T-cell (primary cell): ENCODE data around the gene POLG. TPM values are rescaled to one million over a fixed set of nuclear protein-coding genes. Genes with fewer than 3 reads are reported as not detected.
A peak's percentile ranks its signal among the peaks of the same experiment; 100 is the strongest.

Source experiments
- ATAC-seq, 4 experiments: fragments of 200-7000 bp in 3 of 4; fragments of 150-1000 bp in 1 of 4; cut with Tn5 transposase; replicated peaks in 1 of 4; 1 replicate in 3 of 4; 2 replicates in 1 of 4; pipeline ENCODE4 v1.10.0; 2021; ENCODE audit warnings: moderate library complexity in 3 of 4, mild to moderate bottlenecking in 2 of 4, moderate number of reproducible peaks in 1 of 4
- CTCF ChIA-PET, 2 donors: fragments of 300-600 bp; sonication (Branson Sonifier 250); formaldehyde crosslinking; loops; one replicate each; lab custom pipeline; 2022; ENCODE audit warnings: antibody characterized with exemption in 2 of 2; lab: Charles Lee
- POLR2A ChIA-PET, 2 donors: fragments of 300-600 bp; sonication (Branson Sonifier 250); formaldehyde crosslinking; loops; one replicate each; lab custom pipeline; 2022; ENCODE audit warnings: antibody characterized with exemption in 2 of 2; lab: Charles Lee
- DNase-seq, 35 experiments: peaks; one replicate each; pipeline versions ENCODE4 v3.0.0 to v3.0.0-alpha.2; 2013 to 2023
- H3K27ac ChIP-seq: one replicate; pipeline ENCODE4 v1.5.1; 2013; ENCODE audit warnings: low read length
- H3K27me3 ChIP-seq, 2 experiments: replicated peaks in 1 of 2; 1 replicate in 1 of 2; 2 replicates in 1 of 2; pipeline versions ENCODE4 v1.6.1 to v1.7.0; 2013; ENCODE audit warnings: low read length in 1 of 2, mixed read lengths in 1 of 2; ENCODE audit not compliant: control insufficient read depth in 2 of 2, insufficient read depth in 2 of 2; ENCODE audit errors: extremely low read depth in 1 of 2
- H3K36me3 ChIP-seq, 2 donors: 1 replicate in 1 of 2; 2 replicates in 1 of 2; pipeline versions ENCODE4 v1.6.1 to v1.7.0; 2013; ENCODE audit warnings: low read length in 1 of 2; ENCODE audit not compliant: control insufficient read depth in 2 of 2, insufficient read depth in 1 of 2; ENCODE audit errors: extremely low read depth in 1 of 2
- H3K4me1 ChIP-seq, 2 experiments: 1 replicate in 1 of 2; 2 replicates in 1 of 2; pipeline versions ENCODE4 v1.6.1 to v1.7.0; 2013; ENCODE audit warnings: low read length in 2 of 2, mixed read lengths in 1 of 2; ENCODE audit not compliant: insufficient read depth in 2 of 2, control insufficient read depth in 1 of 2; ENCODE audit errors: extremely low read depth in 1 of 2
- H3K4me3 ChIP-seq, 2 donors: 1 replicate in 1 of 2; 2 replicates in 1 of 2; pipeline versions ENCODE4 v1.5.1 to v1.7.0; 2013; ENCODE audit warnings: mild to moderate bottlenecking in 2 of 2, low read length in 1 of 2, moderate library complexity in 1 of 2; ENCODE audit not compliant: control insufficient read depth in 1 of 2; ENCODE audit errors: extremely low read depth in 1 of 2
- H3K9me3 ChIP-seq: 2 replicates; pipeline ENCODE4 v1.7.0; 2013
- H3K27ac Mint-ChIP-seq, 2 donors: one replicate each; pipeline ENCODE4 v1.8.0; 2020 to 2021; ENCODE audit warnings: mild to moderate bottlenecking in 2 of 2, mixed read lengths in 2 of 2
- H3K27me3 Mint-ChIP-seq, 2 donors: one replicate each; pipeline ENCODE4 v1.8.0; 2021 to 2022; ENCODE audit warnings: mixed read lengths in 2 of 2
- H3K36me3 Mint-ChIP-seq: one replicate; pipeline ENCODE4 v1.8.0; 2021; ENCODE audit warnings: mixed read lengths
- H3K4me1 Mint-ChIP-seq, 3 donors: one replicate each; pipeline ENCODE4 v1.8.0; 2020 to 2022; ENCODE audit warnings: mixed read lengths in 3 of 3, mild to moderate bottlenecking in 1 of 3
- H3K4me3 Mint-ChIP-seq, 3 donors: one replicate each; pipeline ENCODE4 v1.8.0; 2020 to 2022; ENCODE audit warnings: mild to moderate bottlenecking in 3 of 3, mixed read lengths in 3 of 3, moderate library complexity in 3 of 3
- H3K9me3 Mint-ChIP-seq, 3 donors: one replicate each; pipeline ENCODE4 v1.8.0; 2020 to 2022; ENCODE audit warnings: mixed read lengths in 3 of 3
- WGBS: methylation state at CpG from one replicate; pipeline ENCODE4 v1.1.5; 2013; ENCODE audit warnings: missing lambda C conversion rate; ENCODE audit not compliant: insufficient coverage; 5-methylcytosine and 5-hydroxymethylcytosine counted together
- total RNA-seq, 35 experiments: library from RNA in 6 of 35; stranded (reverse) in 6 of 35; fragments of 120-200 nt in 1 of 35; gene quantifications; one replicate each; pipeline versions ENCODE4 v1.2.1 to v1.2.4 and lab custom pipeline; 2013 to 2026

The POLG gene
- total RNA-seq, 5 donors from 2014 or later (not counting 1 experiment from before 2014, with no cell fraction given), result 136 to 171 (median 165) TPM

GRCh38 chr15:89328398-89329254 lies 6.0 kb downstream of the POLG start:
- Histone ChIP-seq H3K4me1 (peaks cover 34 to 56% of the 10 kb centered on the region in 2 experiments), H3K27ac (no peak overlapping the region), H3K9me3 (no peaks in the 10 kb centered on the region), H3K4me3 (no peak overlapping the region), H3K36me3 (peaks cover 36 to 96% of the 10 kb centered on the region in 2 donors), H3K27me3 (no peaks in the 10 kb centered on the region)
- peak in 1 of 35 experiments; percentile 22 for DNase-seq
- Mint-ChIP-seq H3K9me3 (no peaks in the 10 kb centered on the region), H3K27ac (peak overlapping the region; percentile 37 to 46), H3K27me3 (no peaks in the 10 kb centered on the region), H3K36me3 (peaks cover 73% of the 10 kb centered on the region), H3K4me1 (peaks cover 46 to 53% (median 48%) of the 10 kb centered on the region in 3 donors), H3K4me3 (peak overlapping the region in 1 of 3 donors; percentile 70)
- ChIA-PET POLR2A (interaction anchor here in 1 of 2 donors (0.5 kb wide), 1 partner anchor 433 kb away, joined by 5 read pairs; no protein-coding TSS in a partner anchor), CTCF (no interaction called here)
- 100% methylated on average over 9 of the region's 13 CpGs for WGBS
- ATAC-seq, result no peak

GRCh38 chr15:89327113-89327512 lies 7.5 kb downstream of the POLG start:
- H3K27ac Mint-ChIP-seq, result no peak overlapping the region
- H3K4me1 Mint-ChIP-seq, result peaks cover 37 to 47% (median 41%) of the 10 kb centered on the region in 3 donors
- no peaks in the 10 kb centered on the region for H3K27me3 ChIP-seq
- H3K4me3 Mint-ChIP-seq, result no peak overlapping the region
- 98% methylated on average over 5 of the region's 6 CpGs for WGBS
- H3K9me3 ChIP-seq, result no peaks in the 10 kb centered on the region
- H3K36me3 ChIP-seq, result peaks cover 44 to 100% of the 10 kb centered on the region in 2 donors
- no peak for DNase-seq
- ChIA-PET POLR2A (no interaction called here), CTCF (interaction anchor here in 1 of 2 donors (0.5 kb wide), 1 partner anchor 32 kb away, joined by 7 read pairs; no protein-coding TSS in a partner anchor)
- peaks cover 24 to 41% of the 10 kb centered on the region in 2 experiments for H3K4me1 ChIP-seq
- no peak overlapping the region for H3K4me3 ChIP-seq
- H3K27ac ChIP-seq, result no peak overlapping the region
- no peak for ATAC-seq
- H3K27me3 Mint-ChIP-seq, result no peaks in the 10 kb centered on the region
- peaks cover 76% of the 10 kb centered on the region for H3K36me3 Mint-ChIP-seq
- H3K9me3 Mint-ChIP-seq, result no peaks in the 10 kb centered on the region

GRCh38 chr15:89326316-89326715 lies 8.3 kb downstream of the POLG start:
- H3K4me1 ChIP-seq, result peaks cover 16 to 33% of the 10 kb centered on the region in 2 experiments
- Mint-ChIP-seq H3K27ac (no peak overlapping the region), H3K36me3 (peaks cover 76% of the 10 kb centered on the region), H3K27me3 (no peaks in the 10 kb centered on the region), H3K4me3 (no peak overlapping the region), H3K9me3 (no peaks in the 10 kb centered on the region), H3K4me1 (peaks cover 29 to 39% (median 33%) of the 10 kb centered on the region in 3 donors)
- WGBS, result 93% methylated on average over 3 of the region's 6 CpGs
- H3K27me3 ChIP-seq, result no peaks in the 10 kb centered on the region
- H3K4me3 ChIP-seq, result no peak overlapping the region
- H3K36me3 ChIP-seq, result peaks cover 46 to 100% of the 10 kb centered on the region in 2 donors
- DNase-seq, result no peak
- H3K9me3 ChIP-seq, result no peaks in the 10 kb centered on the region
- H3K27ac ChIP-seq, result no peak overlapping the region
- ChIA-PET CTCF (no interaction called here), POLR2A (no interaction called here)
- ATAC-seq, result no peak

GRCh38 chr15:89325039-89325803 lies 9.4 kb downstream of the POLG start:
- Mint-ChIP-seq H3K9me3 (no peaks in the 10 kb centered on the region), H3K4me3 (no peak overlapping the region), H3K27me3 (no peaks in the 10 kb centered on the region), H3K4me1 (peaks cover 22 to 28% (median 22%) of the 10 kb centered on the region in 3 donors), H3K27ac (peak overlapping the region; percentile 31 to 34), H3K36me3 (peaks cover 71% of the 10 kb centered on the region)
- no peak for ATAC-seq
- no peak overlapping the region for H3K27ac ChIP-seq
- 90% methylated on average over 3 of the region's 11 CpGs for WGBS
- H3K4me1 ChIP-seq, result peaks cover 7 to 22% of the 10 kb centered on the region in 2 experiments
- H3K36me3 ChIP-seq, result peaks cover 48 to 100% of the 10 kb centered on the region in 2 donors
- CTCF ChIA-PET, result no interaction called here
- no peak for DNase-seq
- H3K27me3 ChIP-seq, result no peaks in the 10 kb centered on the region
- H3K4me3 ChIP-seq, result no peak overlapping the region
- H3K9me3 ChIP-seq, result no peaks in the 10 kb centered on the region
- POLR2A ChIA-PET, result no interaction called here

GRCh38 chr15:89323825-89324224 lies 10.8 kb downstream of the POLG start:
- 93% methylated on average over 6 of the region's 6 CpGs for WGBS
- Mint-ChIP-seq H3K36me3 (peaks cover 71% of the 10 kb centered on the region), H3K27ac (no peak overlapping the region), H3K4me3 (no peak overlapping the region), H3K4me1 (peaks cover 11 to 23% (median 21%) of the 10 kb centered on the region in 3 donors), H3K27me3 (no peaks in the 10 kb centered on the region), H3K9me3 (no peaks in the 10 kb centered on the region)
- Histone ChIP-seq H3K4me3 (no peak overlapping the region), H3K27ac (no peak overlapping the region), H3K36me3 (peaks cover 52 to 100% of the 10 kb centered on the region in 2 donors), H3K27me3 (no peaks in the 10 kb centered on the region), H3K4me1 (peaks cover 0 to 8% of the 10 kb centered on the region in 2 experiments), H3K9me3 (no peaks in the 10 kb centered on the region)
- no peak for DNase-seq
- POLR2A ChIA-PET, result no interaction called here
- no peak for ATAC-seq
- CTCF ChIA-PET, result no interaction called here

GRCh38 chr15:89322822-89323221 lies 11.8 kb downstream of the POLG start:
- H3K36me3 ChIP-seq, result peaks cover 44 to 100% of the 10 kb centered on the region in 2 donors
- no peak overlapping the region for H3K4me3 Mint-ChIP-seq
- peaks cover 7 to 23% (median 14%) of the 10 kb centered on the region in 3 donors for H3K4me1 Mint-ChIP-seq
- whole genome bisulfite sequencing, result 97% methylated on average over 14 of the region's 15 CpGs
- peaks cover 68% of the 10 kb centered on the region for H3K36me3 Mint-ChIP-seq
- H3K27me3 Mint-ChIP-seq, result no peaks in the 10 kb centered on the region
- peak overlapping the region in 1 of 2 donors; percentile 29 for H3K27ac Mint-ChIP-seq
- H3K9me3 Mint-ChIP-seq, result no peaks in the 10 kb centered on the region
- H3K4me1 ChIP-seq, result no peaks in the 10 kb centered on the region
- H3K27me3 ChIP-seq, result no peaks in the 10 kb centered on the region
- DNase-seq, result no peak
- H3K9me3 ChIP-seq, result no peaks in the 10 kb centered on the region
- H3K27ac ChIP-seq, result no peak overlapping the region
- ChIA-PET POLR2A (interaction anchor here in 1 of 2 donors (0.6 kb wide), 1 partner anchor 228 kb away, joined by 3 read pairs; no protein-coding TSS in a partner anchor), CTCF (no interaction called here)
- ATAC-seq, result no peak
- no peak overlapping the region for H3K4me3 ChIP-seq
